C4-2B (cell line): ENCODE data around the gene SCGB1D1.

ENCODE experiments used
- H3K27ac ChIP-seq: fragments of 450-650 bp; 2 replicates; pipeline ENCODE4 v1.5.1; 2017
- ZFX ChIP-seq: fragments of 450-650 bp; IDR thresholded peaks from 2 replicates; pipeline ENCODE4 v1.6.1; 2017
- TF ChIP-seq, protein P1 (sequence below): fragments of 450-650 bp; conservative IDR thresholded peaks from 2 replicates; pipeline ENCODE4 v1.5.1; 2017; ENCODE audit warnings: mild to moderate bottlenecking

SCGB1D1 gene

DNA sequence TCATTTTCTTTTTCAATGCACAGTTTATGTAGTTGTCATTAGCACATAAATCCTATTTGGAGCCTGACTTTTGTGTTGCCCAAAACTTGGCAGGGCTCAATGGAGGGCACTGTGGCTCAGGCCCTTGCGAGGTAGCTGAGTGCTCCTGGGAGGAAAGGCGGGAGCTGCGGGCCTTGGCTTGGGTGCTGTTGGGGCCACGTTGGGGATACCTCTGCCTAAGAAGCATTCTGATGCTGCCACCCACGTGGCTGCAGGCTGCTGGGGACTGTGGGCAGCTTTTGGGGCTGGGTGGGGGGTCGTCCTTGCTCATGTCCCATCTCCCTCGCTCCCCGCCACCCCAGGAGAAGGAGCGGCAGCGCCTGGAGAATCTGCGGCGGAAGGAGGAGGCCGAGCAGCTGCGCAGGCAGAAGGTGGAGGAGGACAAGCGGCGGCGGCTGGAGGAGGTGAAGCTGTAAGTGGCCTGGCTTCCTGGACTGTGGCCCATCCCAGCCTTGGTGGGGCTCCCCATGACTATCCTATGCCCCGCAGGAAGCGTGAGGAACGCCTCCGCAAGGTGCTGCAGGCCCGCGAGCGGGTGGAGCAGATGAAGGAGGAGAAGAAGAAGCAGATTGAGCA, 45.3 kb upstream of the SCGB1D1 start:
- no peak overlapping the region for H3K27ac ChIP-seq
- TF ChIP-seq, protein P1, sequence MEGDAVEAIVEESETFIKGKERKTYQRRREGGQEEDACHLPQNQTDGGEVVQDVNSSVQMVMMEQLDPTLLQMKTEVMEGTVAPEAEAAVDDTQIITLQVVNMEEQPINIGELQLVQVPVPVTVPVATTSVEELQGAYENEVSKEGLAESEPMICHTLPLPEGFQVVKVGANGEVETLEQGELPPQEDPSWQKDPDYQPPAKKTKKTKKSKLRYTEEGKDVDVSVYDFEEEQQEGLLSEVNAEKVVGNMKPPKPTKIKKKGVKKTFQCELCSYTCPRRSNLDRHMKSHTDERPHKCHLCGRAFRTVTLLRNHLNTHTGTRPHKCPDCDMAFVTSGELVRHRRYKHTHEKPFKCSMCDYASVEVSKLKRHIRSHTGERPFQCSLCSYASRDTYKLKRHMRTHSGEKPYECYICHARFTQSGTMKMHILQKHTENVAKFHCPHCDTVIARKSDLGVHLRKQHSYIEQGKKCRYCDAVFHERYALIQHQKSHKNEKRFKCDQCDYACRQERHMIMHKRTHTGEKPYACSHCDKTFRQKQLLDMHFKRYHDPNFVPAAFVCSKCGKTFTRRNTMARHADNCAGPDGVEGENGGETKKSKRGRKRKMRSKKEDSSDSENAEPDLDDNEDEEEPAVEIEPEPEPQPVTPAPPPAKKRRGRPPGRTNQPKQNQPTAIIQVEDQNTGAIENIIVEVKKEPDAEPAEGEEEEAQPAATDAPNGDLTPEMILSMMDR, result no peak
- TF ChIP-seq ZFX, result no peak

DNA sequence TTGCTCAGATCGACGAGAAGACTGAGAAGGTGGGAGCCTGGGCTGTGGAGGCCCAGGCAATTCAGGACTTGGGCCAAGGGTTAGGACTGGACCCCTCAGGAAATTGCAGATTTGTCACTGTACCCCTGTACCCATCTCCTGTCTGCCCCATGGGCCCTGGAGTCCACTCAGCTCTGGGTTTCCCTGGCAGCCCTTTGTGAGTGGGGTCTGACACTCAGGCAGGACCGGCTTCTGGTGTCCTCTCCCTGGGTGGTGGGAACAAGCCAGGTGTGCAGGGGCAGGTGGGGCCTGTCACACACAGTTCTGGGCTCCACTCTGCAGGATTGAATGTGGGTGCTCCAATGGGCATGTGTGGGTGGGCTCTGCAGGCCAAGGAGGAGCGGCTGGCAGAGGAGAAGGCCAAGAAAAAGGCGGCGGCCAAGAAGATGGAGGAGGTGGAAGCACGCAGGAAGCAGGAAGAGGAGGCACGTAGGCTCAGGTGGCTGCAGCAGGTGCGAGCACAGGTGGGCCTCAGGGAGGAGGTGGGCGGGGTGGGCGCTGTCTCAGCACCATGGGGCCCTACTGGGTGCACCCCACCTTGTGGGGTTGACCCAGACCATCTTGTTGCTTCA, 44.6 kb upstream of the SCGB1D1 start:
- H3K27ac ChIP-seq, result no peak overlapping the region
- TF ChIP-seq ZFX, result no peak
- TF ChIP-seq, protein P1, result no peak

DNA sequence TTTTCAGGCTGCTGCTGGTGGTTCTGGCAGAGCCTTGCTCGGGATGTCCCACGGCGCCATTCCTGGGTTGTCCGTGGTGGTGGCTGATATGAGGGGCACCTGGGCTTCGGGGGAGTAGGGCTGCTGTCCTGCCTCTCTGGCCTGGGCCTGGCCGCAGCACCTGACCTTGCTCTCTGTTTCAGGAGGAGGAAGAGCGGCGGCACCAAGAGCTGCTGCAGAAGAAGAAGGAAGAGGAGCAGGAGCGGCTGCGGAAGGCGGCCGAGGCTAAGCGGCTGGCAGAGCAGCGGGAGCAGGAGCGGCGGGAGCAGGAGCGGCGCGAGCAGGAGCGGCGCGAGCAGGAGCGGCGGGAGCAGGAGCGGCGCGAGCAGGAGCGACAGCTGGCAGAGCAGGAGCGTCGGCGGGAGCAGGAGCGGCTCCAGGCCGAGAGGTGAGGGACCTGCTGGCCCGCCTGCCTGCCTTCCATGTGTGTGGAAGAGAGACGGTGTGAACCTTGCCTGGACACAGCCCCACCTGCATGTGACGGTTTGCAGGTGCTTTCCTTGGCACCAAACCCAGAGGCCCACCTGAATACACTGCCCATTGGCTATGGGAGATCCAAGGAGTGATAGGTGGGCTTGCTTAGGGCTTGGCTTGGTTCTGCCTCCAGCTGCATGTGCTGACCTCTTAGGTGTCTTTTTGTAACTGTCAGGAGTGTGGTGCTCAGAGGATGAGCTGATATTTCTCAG, 43.4 kb upstream of the SCGB1D1 start:
- TF ChIP-seq, protein P1, result no peak
- no peak for TF ChIP-seq ZFX
- no peak overlapping the region for H3K27ac ChIP-seq

DNA sequence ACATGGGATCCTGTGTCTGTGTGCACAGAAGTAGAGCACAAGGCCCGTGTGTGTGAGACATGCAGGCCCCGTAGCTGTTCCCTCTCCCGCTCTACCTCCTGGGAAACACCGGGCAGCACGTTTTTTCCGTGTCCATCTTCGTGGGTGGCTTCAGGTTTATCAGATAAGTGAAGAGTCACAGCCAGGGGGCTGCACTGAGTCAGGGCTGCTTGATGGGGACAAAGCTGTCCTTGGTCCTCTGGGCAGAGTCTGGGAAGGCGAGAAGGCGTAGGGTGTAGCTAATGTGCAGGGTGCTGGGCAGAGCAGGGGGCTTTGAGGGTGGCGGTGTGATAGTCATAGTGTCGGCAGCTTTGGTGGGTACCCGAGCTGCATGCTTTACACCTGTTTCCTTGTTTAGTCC, 42.5 kb upstream of the SCGB1D1 start:
- no peak overlapping the region for H3K27ac ChIP-seq
- no peak for TF ChIP-seq ZFX
- TF ChIP-seq, protein P1, result no peak

DNA sequence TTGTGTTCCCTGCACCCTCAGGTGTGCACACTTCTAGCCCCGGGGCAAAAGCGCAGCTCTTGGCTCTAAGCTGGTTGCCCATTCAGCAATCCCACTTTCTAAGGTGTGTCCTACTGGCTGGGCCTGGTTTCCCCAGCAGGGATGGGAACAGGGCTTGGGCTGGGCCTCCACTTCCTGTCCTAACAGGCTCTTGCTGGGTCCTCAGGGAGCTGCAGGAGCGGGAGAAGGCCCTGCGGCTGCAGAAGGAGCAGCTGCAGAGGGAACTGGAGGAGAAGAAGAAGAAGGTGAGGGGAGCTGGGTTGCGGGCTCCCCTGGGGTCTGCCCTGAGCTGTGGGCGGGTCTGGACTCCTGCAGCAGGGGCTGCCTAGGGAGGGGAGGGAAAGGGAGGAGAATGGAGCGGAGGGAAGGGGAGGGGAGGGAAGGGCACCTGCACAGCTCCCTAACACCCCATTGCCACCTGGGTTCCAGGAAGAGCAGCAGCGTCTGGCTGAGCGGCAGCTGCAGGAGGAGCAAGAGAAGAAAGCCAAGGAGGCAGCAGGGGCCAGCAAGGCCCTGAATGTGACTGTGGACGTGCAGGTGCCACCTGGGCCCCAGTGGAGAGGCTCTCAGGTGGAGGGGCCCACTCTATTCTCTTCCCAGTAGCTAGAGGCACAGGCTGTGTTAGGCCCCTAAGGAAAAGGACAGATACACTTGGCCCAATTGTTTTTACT, 41.6 kb upstream of the SCGB1D1 start:
- TF ChIP-seq, protein P1, result no peak
- no peak for TF ChIP-seq ZFX
- no peak overlapping the region for H3K27ac ChIP-seq

DNA sequence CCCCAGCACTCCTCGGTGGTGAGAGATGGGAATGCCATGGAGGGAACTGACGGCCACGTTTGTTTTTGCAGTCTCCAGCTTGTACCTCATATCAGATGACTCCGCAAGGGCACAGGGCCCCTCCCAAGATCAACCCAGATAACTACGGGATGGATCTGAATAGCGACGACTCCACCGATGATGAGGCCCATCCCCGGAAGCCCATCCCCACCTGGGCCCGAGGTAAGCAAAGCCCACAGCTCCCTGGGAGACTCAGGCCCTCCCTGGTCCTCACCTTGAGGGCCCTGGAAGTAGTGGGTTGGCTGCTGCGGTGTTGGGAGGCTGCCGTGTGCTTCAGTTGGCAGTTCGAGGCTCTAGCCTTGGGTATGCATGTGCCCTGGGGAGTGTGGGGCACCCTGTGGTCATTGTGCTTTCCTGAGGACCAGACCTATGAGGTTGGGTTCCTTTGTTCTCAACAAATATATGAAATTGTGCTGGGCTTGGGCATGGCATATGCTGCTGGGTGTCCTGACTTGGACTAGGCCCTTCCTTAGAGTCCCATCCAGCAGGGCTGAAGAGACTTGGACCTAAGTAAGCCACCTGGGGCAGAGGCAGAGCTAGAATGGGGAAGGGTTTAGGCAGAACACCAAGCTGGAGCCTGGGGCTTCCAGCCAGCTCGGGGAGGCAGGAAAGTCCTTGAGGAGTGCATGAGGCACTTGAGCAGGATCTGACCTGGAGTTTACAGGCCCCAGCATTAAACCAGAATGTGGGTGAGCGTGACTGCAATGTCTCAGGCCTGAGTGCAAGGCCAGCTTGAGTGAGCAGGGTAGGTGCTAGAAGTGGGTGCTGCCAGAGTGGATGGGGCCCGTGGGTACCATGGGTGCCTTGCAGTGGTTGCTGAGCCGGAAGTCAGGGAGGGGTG, 39.8 kb upstream of the SCGB1D1 start:
- TF ChIP-seq, protein P1, result no peak
- no peak overlapping the region for H3K27ac ChIP-seq
